HepG2 (cell line): ENCODE measurements around the gene LRRC25. TPM values are rescaled to one million over a fixed set of nuclear protein-coding genes. Genes with fewer than 3 reads are reported as not detected.

Experiments used
- ETS1 ChIP-seq: sonication (generic); formaldehyde crosslinking; IDR thresholded peaks from 2 replicates; pipeline ENCODE4 v1.4.0; 2020; ENCODE audit warnings: missing genetic modification reagents
- FOSL2 ChIP-seq: sonication (generic); formaldehyde crosslinking; IDR thresholded peaks from 2 replicates; pipeline ENCODE4 v1.4.0; 2020; ENCODE audit warnings: missing genetic modification reagents
- GABPA ChIP-seq, 2 experiments: IDR thresholded peaks; 2 replicates each; pipeline ENCODE4 v1.6.1; 2011 to 2016; ENCODE audit warnings: low read depth in 2 of 2, low read length in 1 of 2, missing biosample characterization in 1 of 2, missing genetic modification characterization in 1 of 2
- IKZF5 ChIP-seq: IDR thresholded peaks from 2 replicates; pipeline ENCODE4 v1.6.1; 2018; ENCODE audit warnings: missing genetic modification reagents, mild to moderate bottlenecking, missing compliant biosample characterization
- KAT2B ChIP-seq: fragments of 150-350 bp; IDR thresholded peaks from 2 replicates; pipeline ENCODE4 v1.6.1; 2014; ENCODE audit warnings: low read depth, low read length, borderline replicate concordance
- PPARG ChIP-seq: conservative IDR thresholded peaks from 2 replicates; pipeline ENCODE4 v1.6.1; 2016; ENCODE audit warnings: missing biosample characterization, missing genetic modification reagents
- SIN3A ChIP-seq: IDR thresholded peaks from 2 replicates; pipeline ENCODE4 v1.6.1; 2011; ENCODE audit warnings: low read depth, mild to moderate bottlenecking, control low read depth, low read length, borderline replicate concordance
- SMAD1 ChIP-seq: sonication (generic); formaldehyde crosslinking; IDR thresholded peaks from 2 replicates; pipeline ENCODE4 v1.4.0; 2020; ENCODE audit warnings: missing genetic modification reagents, low read depth, mild to moderate bottlenecking, borderline replicate concordance
- SMC3 ChIP-seq: IDR thresholded peaks from 2 replicates; pipeline ENCODE4 v1.6.1; 2011; ENCODE audit warnings: low read length, improper control_type of control experiment
- SNAPC5 ChIP-seq: sonication (generic); formaldehyde crosslinking; IDR thresholded peaks from 2 replicates; pipeline ENCODE4 v1.8.1; 2023; ENCODE audit warnings: mild to moderate bottlenecking, missing genetic modification reagents, borderline replicate concordance
- SRSF1 ChIP-seq: fragments of 200-400 bp; formaldehyde crosslinking; optimal IDR thresholded peaks from 2 replicates; pipeline ENCODE3; 2017; ENCODE audit warnings: mild to moderate bottlenecking, low read depth, low read length, moderate library complexity
- TFE3 ChIP-seq: IDR thresholded peaks from 2 replicates; pipeline ENCODE4 v1.6.1; 2016
- UBTF ChIP-seq: sonication (generic); formaldehyde crosslinking; IDR thresholded peaks from 2 replicates; pipeline ENCODE4 v1.4.0; 2020; ENCODE audit warnings: mild to moderate bottlenecking, missing genetic modification reagents
- ZBED4 ChIP-seq: sonication (generic); formaldehyde crosslinking; IDR thresholded peaks from 2 replicates; pipeline ENCODE4 v1.4.0; 2020; ENCODE audit warnings: missing genetic modification reagents, borderline replicate concordance
- ZNF225 ChIP-seq: sonication (generic); formaldehyde crosslinking; IDR thresholded peaks from 2 replicates; pipeline ENCODE4 v1.4.0; 2020; ENCODE audit warnings: mild to moderate bottlenecking, missing genetic modification reagents
- ZNF564 ChIP-seq: sonication (generic); formaldehyde crosslinking; IDR thresholded peaks from 2 replicates; pipeline ENCODE4 v1.8.1; 2023; ENCODE audit warnings: mild to moderate bottlenecking, missing genetic modification reagents
- ZNF770 ChIP-seq: sonication (generic); formaldehyde crosslinking; IDR thresholded peaks from 2 replicates; pipeline ENCODE4 v1.5.0; 2020; ENCODE audit warnings: mild to moderate bottlenecking, missing genetic modification reagents
- polyA plus RNA-seq, 8 experiments: library from polyadenylated mRNA; depleted of rRNA in 3 of 8; stranded (reverse) in 7 of 8; unstranded in 1 of 8; fragments of >200 nt; fragmentation: Illumina TruSeq in 4 of 8; extraction: Trizol in 4 of 8; gene quantifications; 2 replicates each; pipeline versions ENCODE4 v1.2.1 to v1.2.3, GENCODE V29; 2011 to 2016; ENCODE audit warnings: low read depth in 4 of 8, missing spikeins in 1 of 8, mixed read lengths in 1 of 8; ENCODE audit not compliant: insufficient read depth in 1 of 8
- total RNA-seq, 5 experiments: library from RNA; depleted of rRNA; stranded (reverse); fragments of >200 nt; fragmentation: Illumina TruSeq; extraction: Trizol; gene quantifications; 2 replicates each; pipeline ENCODE4 v1.2.3, GENCODE V29; 2016; ENCODE audit warnings: low read depth in 1 of 5

The LRRC25 gene
- total and polyA plus RNA-seq, 2 of the 13 experiments (the other 11 are each of a cell fraction or from before 2014, with no cell fraction given), result 0.13 to 0.53 TPM

GRCh38 chr19:18401580-18402112 lies 4.2 kb upstream of the LRRC25 start (continued):
- TF ChIP-seq ETS1 (CRISPR knock-in tag) (no peak), SNAPC5 (no peak), ZBED4 (CRISPR knock-in tag) (no peak), ZNF770 (CRISPR knock-in tag) (peak; percentile 48), SMC3 (peak; percentile 49; the same call in 1 of the 2 replicates), PPARG (CRISPR knock-in tag) (no peak), KAT2B (no peak), ZNF564 (CRISPR knock-in tag) (peak; percentile 97), SMAD1 (CRISPR knock-in tag) (no peak), SRSF1 (no peak), SIN3A (no peak), TFE3 (no peak), UBTF (CRISPR knock-in tag) (no peak), IKZF5 (CRISPR knock-in tag) (no peak), ZNF225 (CRISPR knock-in tag) (no peak), FOSL2 (no peak), GABPA (IDR thresholded peaks at IDR 0.05; ENCODE audit: low read depth, low read length) (no peak), GABPA (CRISPR knock-in tag; IDR thresholded peaks at IDR 0.05; ENCODE audit: low read depth) (peak; percentile 69)
